H1 (cell line): ENCODE measurements around the gene HTR1D. TPM values are rescaled to one million over a fixed set of nuclear protein-coding genes. Genes with fewer than 3 reads are reported as not detected.

ENCODE experiments used
- CHD1 ChIP-seq: IDR thresholded peaks from 2 replicates; pipeline ENCODE4 v1.6.1; 2012; ENCODE audit warnings: low read depth, low read length, improper control_type of control experiment
- E2F6 ChIP-seq: IDR thresholded peaks from 2 replicates; pipeline ENCODE4 v1.6.1; 2012; ENCODE audit warnings: inconsistent platforms
- JUN ChIP-seq: IDR thresholded peaks from 2 replicates; pipeline ENCODE4 v1.6.1; 2011; ENCODE audit warnings: low read depth, mild to moderate bottlenecking, improper control_type of control experiment, low read length
- KDM5A ChIP-seq: fragments of 200-600 bp; IDR thresholded peaks from 2 replicates; pipeline ENCODE4 v1.7.1; 2012; ENCODE audit warnings: mild to moderate bottlenecking, low read length, inconsistent platforms, mixed read lengths
- RXRA ChIP-seq: IDR thresholded peaks from 2 replicates; pipeline ENCODE4 v1.6.1; 2011; ENCODE audit warnings: low read depth, mild to moderate bottlenecking, low read length, moderate library complexity; ENCODE audit not compliant: insufficient read depth
- YY1 ChIP-seq: IDR thresholded peaks from 2 replicates; pipeline ENCODE4 v1.6.1; 2011; ENCODE audit warnings: low read depth, mild to moderate bottlenecking, low read length
- polyA plus RNA-seq, 7 experiments: library from polyadenylated mRNA; depleted of rRNA in 3 of 7; stranded (reverse) in 5 of 7; unstranded in 2 of 7; fragments of >200 nt in 5 of 7; fragments of 200-250 nt in 2 of 7; gene quantifications; 1 replicate in 5 of 7; 2 replicates in 1 of 7; 4 replicates in 1 of 7; pipeline versions ENCODE4 v1.2.1 to v1.2.3, GENCODE V29; 2011 to 2013; ENCODE audit warnings: missing spikeins in 2 of 7, mixed read lengths in 2 of 7
- total RNA-seq: library from RNA; stranded (reverse); fragmentation: NEBNext Ultra II Directional; extraction: Animal tissue kit (Norgen Biotek cat#: 25700); gene quantifications from 2 replicates; pipeline ENCODE4 v1.2.1, GENCODE V29; 2021

The HTR1D gene
- total and polyA plus RNA-seq, 2 of the 8 experiments (the other 6 are each of a cell fraction or from before 2014, with no cell fraction given), result 8.8 to 11.5 TPM

DNA sequence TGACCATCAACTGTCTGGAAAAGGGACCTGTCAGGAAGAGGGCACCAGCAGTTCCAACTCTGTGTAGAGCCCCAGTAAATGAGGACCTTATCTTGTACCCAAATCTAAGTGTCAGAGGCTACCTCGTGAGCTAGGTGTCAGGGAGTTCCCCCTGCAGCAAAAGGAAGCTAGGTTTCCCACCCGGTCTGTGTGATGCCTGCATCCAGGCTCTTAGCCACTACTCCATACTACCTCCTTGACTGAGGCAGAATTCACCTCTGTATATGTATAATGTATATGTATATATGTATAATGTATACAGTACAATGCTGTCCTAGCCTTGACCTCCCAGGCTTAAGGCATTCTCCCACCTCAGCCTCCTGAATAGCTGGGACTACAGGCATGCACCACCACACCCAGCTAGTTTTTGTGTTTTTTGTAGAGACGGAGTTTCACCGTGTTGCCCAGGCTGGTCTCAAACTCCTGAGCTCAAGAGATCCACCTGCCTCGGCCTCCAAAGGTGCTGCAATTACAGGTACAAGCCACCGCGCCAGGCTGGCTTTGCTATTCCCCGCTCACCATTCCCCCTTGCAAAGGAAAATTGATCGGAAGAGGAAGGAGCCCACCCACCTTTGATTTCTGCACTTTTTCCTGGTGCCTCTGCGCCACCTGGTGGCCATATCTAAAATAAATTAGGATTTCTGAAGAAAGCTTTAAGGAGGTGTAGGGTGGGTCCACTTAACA lies 32.9 kb downstream of the HTR1D start (continued):
- TF ChIP-seq E2F6, result no peak
- no peak for TF ChIP-seq RXRA
- no peak for TF ChIP-seq KDM5A
- 0 out of 2 replicates have a peak, but pooled peaks have one; percentile 33 for TF ChIP-seq YY1
- no peak for TF ChIP-seq CHD1
- no peak for TF ChIP-seq JUN
